Smooth muscle cell (in vitro differentiated cells): ENCODE results near the gene NPBWR2. TPM values are rescaled to one million over a fixed set of nuclear protein-coding genes. Genes with fewer than 3 reads are reported as not detected.

ENCODE experiments used
- DNase-seq: peaks from one replicate; lab custom pipeline; 2025; ENCODE audit not compliant: unreplicated experiment; lab: John Stamatoyannopoulos, UW
- H2AFZ ChIP-seq: fragments of 200-600 bp; sonication (generic); 2 replicates; pipeline ENCODE4 v1.6.0; 2016; ENCODE audit warnings: antibody characterized with exemption, low read depth, mild to moderate bottlenecking
- H3F3A ChIP-seq: fragments of 200-600 bp; sonication (generic); 2 replicates; pipeline ENCODE4 v1.6.0; 2017; ENCODE audit warnings: antibody characterized with exemption, low read depth
- H3K27ac ChIP-seq: fragments of 200-600 bp; sonication (generic); 2 replicates; pipeline ENCODE4 v1.5.1; 2016; ENCODE audit warnings: low read depth, mild to moderate bottlenecking
- H3K27me3 ChIP-seq: fragments of 200-600 bp; sonication (generic); 2 replicates; pipeline ENCODE4 v1.6.1; 2016; ENCODE audit warnings: low read depth, mild to moderate bottlenecking
- H3K36me3 ChIP-seq: fragments of 200-600 bp; sonication (generic); 2 replicates; pipeline ENCODE4 v1.5.1; 2016; ENCODE audit warnings: low read depth
- H3K4me1 ChIP-seq: fragments of 200-600 bp; sonication (generic); 2 replicates; pipeline ENCODE4 v1.5.1; 2016; ENCODE audit warnings: low read depth
- H3K4me2 ChIP-seq: fragments of 200-600 bp; sonication (generic); 2 replicates; pipeline ENCODE4 v1.6.0; 2016; ENCODE audit warnings: mild to moderate bottlenecking
- H3K4me3 ChIP-seq: fragments of 200-600 bp; sonication (generic); 2 replicates; pipeline ENCODE4 v1.5.1; 2016; ENCODE audit warnings: mild to moderate bottlenecking
- H3K79me2 ChIP-seq: fragments of 200-600 bp; sonication (generic); 2 replicates; pipeline ENCODE4 v1.6.0; 2016; ENCODE audit warnings: low read depth, mild to moderate bottlenecking
- H3K9ac ChIP-seq: fragments of 200-600 bp; sonication (generic); 2 replicates; pipeline ENCODE4 v1.6.0; 2016; ENCODE audit warnings: low read depth
- H3K9me3 ChIP-seq: fragments of 200-600 bp; sonication (generic); replicated peaks from 2 replicates; pipeline ENCODE4 v1.5.1; 2016; ENCODE audit warnings: low read depth
- H4K20me1 ChIP-seq: fragments of 200-600 bp; sonication (generic); 2 replicates; pipeline ENCODE4 v1.6.0; 2016; ENCODE audit warnings: low read depth
- CTCF ChIP-seq: fragments of 200-600 bp; sonication (generic); IDR thresholded peaks from 2 replicates; pipeline ENCODE4 v1.5.1; 2017; ENCODE audit warnings: borderline replicate concordance, mild to moderate bottlenecking, antibody characterized with exemption; ENCODE audit not compliant: insufficient read depth, poor library complexity, severe bottlenecking
- WGBS: methylation state at CpG from one replicate; pipeline ENCODE4 v1.1.7; 2016; ENCODE audit warnings: low lambda C conversion rate; 5-methylcytosine and 5-hydroxymethylcytosine counted together
- polyA plus RNA-seq: library from polyadenylated mRNA; unstranded; fragments of >200 nt; fragmentation: Nextera tagmentation; extraction: Ambion mirVana; gene quantifications from 2 replicates; pipeline ENCODE4 v1.2.1, GENCODE V29; 2016
- total RNA-seq: library from RNA; depleted of rRNA; stranded (reverse); fragments of >200 nt; gene quantifications from 2 replicates; pipeline ENCODE4 v1.2.3, GENCODE V29; 2014

Gene NPBWR2
- total and polyA plus RNA-seq, 2 experiments from 2014 or later = not detected

GRCh38 chr20:64106435-64106961 lies 867 bp downstream of the NPBWR2 start:
- Histone ChIP-seq H3K4me2 (no peak overlapping the region), H3K27me3 (peaks cover 22% of the 10 kb centered on the region), H3K36me3 (no peaks in the 10 kb centered on the region), H3K9me3 (no peaks in the 10 kb centered on the region), H4K20me1 (no peaks in the 10 kb centered on the region), H2AFZ (no peak overlapping the region), H3K27ac (no peak overlapping the region), H3K4me1 (no peaks in the 10 kb centered on the region), H3K4me3 (no peak overlapping the region), H3F3A (no peaks in the 10 kb centered on the region), H3K79me2 (no peaks in the 10 kb centered on the region), H3K9ac (no peak overlapping the region)
- 95% methylated on average over 28 of the region's 28 CpGs for WGBS
- no peak for DNase-seq
- no peak for TF ChIP-seq CTCF

GRCh38 chr20:64105846-64106434 lies 1.4 kb downstream of the NPBWR2 start:
- no peak for TF ChIP-seq CTCF
- H3K27me3 ChIP-seq = peaks cover 27% of the 10 kb centered on the region
- WGBS = 95% methylated on average over 39 of the region's 39 CpGs
- no peaks in the 10 kb centered on the region for H3K36me3 ChIP-seq
- no peaks in the 10 kb centered on the region for H3K4me1 ChIP-seq
- no peak overlapping the region for H3K27ac ChIP-seq
- no peaks in the 10 kb centered on the region for H3F3A ChIP-seq
- no peaks in the 10 kb centered on the region for H4K20me1 ChIP-seq
- DNase-seq = no peak
- H3K4me2 ChIP-seq = no peak overlapping the region
- H3K4me3 ChIP-seq = no peak overlapping the region
- H2AFZ ChIP-seq = no peak overlapping the region
- no peaks in the 10 kb centered on the region for H3K79me2 ChIP-seq
- no peaks in the 10 kb centered on the region for H3K9me3 ChIP-seq
- H3K9ac ChIP-seq = no peak overlapping the region

GRCh38 chr20:64104667-64105451 lies 2.5 kb downstream of the NPBWR2 start:
- Histone ChIP-seq H3K4me2 (no peak overlapping the region), H3F3A (no peaks in the 10 kb centered on the region), H3K4me3 (no peak overlapping the region), H3K4me1 (no peaks in the 10 kb centered on the region), H3K9me3 (no peaks in the 10 kb centered on the region), H2AFZ (no peak overlapping the region), H3K27me3 (peaks cover 30% of the 10 kb centered on the region), H3K9ac (no peak overlapping the region), H3K79me2 (no peaks in the 10 kb centered on the region), H3K27ac (no peak overlapping the region), H3K36me3 (no peaks in the 10 kb centered on the region), H4K20me1 (no peaks in the 10 kb centered on the region)
- TF ChIP-seq CTCF = no peak
- 92% methylated on average over 25 of the region's 25 CpGs for WGBS
- DNase-seq = no peak
